Stimulated activated CD4-positive, alpha-beta T cell treated with anti-CD3 and anti-CD28 coated beads, Interleukin-12 subunit alpha, Interleukin-12 subunit beta, amount 100 ng/mL, for 48 hours (primary cell): Measurements from ENCODE around the gene MLX.

Experiments
- DNase-seq, 3 donors: peaks; one replicate each; pipeline ENCODE4 v3.0.0-alpha.2; 2020; ENCODE audit warnings: low read depth in 2 of 3, low spot score in 1 of 3

The MLX gene

GRCh38 chr17:42566883-42567573, at the start of gene MLX:
MLX (plus strand) TSS chr17:42567100; CDS start chr17:42567125, 25 bp downstream.
- DNase-seq: peak; percentile 85 to 88 (median 85)

DNA sequence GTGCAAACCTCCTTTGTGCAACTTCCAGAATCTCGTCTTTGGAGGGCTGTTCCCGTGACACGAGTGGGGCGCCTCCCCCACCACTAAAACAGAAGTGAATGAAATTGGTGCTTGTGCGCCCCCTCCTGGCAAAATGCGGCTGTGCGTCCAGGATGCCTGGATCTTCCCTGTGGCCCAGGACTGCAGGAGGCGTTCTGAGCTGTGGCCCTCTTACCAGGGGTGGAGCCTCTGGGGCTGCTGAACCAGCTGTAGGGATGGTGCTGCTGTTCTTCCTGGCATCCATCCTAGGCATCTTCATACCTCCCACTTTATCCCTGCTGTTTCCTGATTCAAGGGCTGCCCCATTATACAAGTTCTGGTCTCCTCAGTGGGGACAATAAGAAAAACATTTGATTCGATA, 49.4 kb upstream of the MLX start:
- peak; percentile 73 to 89 (median 76) for DNase-seq

- DNase-seq: no peak
Measured at GRCh38 chr17:42518046-42518754, 48.7 kb upstream of the MLX start.

DNA sequence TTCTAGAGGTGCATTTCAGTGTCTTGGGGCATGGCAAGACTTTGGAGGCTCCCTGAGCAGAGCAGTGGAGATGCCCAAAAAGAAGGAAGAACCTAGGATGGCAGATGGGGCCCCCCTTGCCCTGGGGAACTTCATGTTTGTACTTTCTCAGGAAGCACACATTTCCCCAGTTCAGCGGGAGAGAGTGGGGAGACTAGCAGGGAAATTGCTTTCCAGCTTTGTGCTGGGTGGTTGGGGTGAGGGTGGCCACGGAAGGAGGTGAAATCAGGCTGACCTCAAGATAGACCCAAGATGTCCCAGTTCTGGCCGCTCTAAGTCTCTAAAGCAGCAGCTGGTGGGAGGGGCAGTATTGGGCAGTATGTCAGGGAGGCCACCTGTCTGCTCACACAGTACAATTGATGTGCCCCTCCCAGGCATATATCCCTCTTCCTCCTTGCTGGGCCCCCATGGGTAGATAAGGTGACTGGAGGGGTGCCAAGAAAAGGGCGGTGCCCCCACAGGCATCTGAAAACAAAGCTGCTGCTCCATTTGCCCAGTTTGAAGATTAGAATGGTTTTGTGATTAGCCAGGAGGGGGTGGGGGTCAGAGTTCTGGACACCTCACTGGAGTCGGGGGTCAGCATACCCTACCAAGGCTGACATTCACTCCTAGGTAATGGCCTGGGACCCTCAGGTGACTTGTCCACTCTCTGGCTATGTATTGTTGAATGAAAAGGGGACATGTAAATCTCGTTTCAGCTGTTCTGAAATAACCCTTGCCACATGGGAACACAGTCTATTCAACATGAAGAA, 48.0 kb upstream of the MLX start:
- DNase-seq: no peak

- DNase-seq: no peak
Measured at GRCh38 chr17:42519546-42520491, 47.1 kb upstream of the MLX start.

DNA sequence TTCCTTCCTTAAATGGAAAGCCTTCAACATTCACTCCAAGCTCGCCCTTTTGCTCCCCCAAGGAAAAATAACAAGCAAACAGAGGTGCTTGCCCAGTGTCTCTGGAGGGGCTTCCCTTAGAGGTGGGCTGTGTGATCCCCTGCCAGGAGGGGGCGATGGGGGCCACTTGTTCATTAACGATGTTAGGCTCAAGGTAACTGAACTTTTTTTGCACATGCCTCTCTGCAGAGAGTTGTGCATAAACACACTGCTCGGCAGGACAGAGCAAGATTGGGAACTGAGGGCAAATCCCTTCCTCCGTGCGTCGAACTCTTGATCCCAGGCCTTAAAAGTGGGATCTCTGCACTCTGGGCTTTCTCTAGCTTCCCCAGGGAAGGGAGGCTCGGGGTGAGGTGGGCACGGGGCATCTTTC, 46.4 kb upstream of the MLX start:
- DNase-seq: no peak

DNA sequence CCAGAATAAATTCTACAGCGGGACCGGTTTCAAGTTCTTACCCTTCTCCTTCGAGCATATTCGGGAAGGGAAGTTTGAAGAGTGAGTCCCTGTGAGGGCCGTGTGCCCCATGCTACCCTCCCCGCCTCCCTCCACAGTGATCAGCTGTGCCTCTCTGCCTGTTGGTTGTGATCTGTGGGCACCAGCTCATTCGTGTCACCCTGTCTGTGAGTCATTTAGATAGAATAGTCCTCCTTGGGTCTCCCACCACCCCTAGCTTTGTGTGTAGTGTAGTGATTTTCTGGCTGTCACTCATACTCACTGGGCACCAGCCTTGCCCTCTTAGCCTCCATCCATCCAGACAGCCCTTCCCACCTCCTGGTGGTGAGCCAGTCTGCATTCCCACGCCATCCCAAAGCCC, 45.9 kb upstream of the MLX start:
- DNase-seq: no peak

DNA sequence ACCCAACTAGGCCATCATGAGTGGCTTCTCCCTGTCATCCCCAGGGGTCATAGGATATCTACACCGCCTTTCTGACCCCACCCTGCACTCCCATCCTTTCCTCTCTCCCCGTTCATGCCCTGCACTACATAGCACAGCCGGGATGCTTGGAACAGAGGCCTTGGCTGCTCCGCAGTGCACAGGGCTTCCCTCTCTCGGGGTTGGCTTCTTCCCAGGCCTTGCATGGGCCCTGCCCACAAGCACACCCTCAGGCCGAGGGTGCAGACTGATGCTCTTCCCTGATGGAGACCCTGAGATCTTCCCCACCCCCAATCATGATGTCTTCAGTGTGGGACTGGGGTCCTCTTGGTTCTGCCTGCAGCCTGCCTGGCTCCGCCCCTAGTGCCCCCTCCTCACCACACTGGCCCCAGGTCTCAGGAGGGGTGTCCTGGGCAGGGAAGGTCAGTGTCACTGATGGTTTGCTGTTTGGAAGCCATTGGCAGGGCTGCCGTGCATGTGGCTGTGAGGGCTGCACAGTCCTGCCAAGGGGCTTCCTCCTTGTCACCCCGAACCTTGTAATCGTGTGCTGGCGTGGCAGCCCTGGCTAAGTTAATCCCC, 45.1 kb upstream of the MLX start:
- no peak for DNase-seq

DNA sequence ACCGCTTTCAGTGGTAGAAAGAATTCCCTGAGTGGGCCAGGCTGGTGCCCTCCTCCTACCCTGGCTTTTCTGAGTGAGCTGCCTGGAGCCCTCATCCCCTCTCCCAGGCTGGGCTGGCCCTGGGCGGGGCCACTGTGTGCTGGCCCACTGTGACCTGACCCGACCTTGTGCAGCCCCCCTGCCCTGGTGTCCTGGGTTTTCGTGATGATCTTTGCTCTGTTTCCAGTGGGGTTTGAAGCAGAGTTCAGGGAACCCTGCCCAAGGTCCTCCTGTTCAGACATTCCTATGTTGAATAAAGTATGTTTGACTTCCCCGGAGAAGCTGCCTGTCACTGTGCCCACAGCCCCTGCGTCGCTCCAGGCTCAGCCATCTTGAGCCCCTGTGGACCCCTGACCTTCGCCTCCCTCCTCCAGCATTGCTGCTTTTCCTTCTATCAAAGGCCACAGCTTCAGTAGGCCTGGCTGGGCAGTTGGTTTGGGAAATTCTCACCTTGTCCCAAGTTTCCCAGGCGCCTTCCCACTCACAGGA, 44.6 kb upstream of the MLX start:
- DNase-seq: no peak

- DNase-seq: no peak
Measured at GRCh38 chr17:42522798-42523278, 44.1 kb upstream of the MLX start.

GRCh38 chr17:42525221-42525620, 41.7 kb upstream of the MLX start:
- DNase-seq: no peak

DNA sequence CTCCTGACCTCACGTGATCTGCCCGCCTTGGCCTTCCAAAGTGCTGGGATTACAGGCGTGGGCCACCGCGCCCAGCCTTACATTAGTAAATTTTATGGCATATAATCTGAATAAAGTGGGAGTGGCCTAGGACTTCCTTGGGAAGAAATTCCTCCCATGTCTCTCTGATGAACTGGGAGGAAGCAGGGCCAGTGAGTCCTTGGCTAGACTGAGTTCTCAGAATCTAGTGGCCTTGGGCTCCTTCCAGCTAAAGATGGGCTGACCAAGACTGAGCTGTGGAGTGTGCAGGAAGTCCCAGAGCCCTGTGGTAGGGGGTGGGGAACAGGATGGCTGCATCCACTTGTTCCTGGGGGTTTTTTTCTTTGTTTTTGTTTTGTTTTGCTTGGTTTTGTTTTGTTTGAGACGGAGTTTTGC, 40.9 kb upstream of the MLX start:
- DNase-seq: no peak

GRCh38 chr17:42527932-42528331, 39.0 kb upstream of the MLX start:
- DNase-seq: no peak

DNA sequence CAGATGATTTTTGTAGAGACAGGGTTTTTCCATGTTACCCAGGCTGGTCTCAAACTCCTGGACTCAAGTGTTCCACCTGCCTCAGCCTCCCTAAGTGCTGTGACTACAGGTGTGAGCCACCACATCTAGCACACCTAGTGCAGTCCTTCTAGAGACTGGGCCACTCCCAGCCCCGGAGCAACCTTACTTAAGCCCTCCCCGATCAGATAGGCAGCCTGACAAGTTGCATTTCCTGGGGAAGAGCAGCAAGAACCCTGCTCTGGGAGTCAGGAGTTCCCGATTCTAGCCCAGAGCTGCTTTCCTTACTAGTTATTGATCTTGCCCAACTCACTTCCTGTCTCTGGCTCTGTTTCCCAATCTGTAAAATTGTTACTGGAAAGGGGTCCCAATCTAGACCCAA, 37.8 kb upstream of the MLX start:
- no peak for DNase-seq

- no peak for DNase-seq
Measured at GRCh38 chr17:42530952-42531454, 35.9 kb upstream of the MLX start.

DNA sequence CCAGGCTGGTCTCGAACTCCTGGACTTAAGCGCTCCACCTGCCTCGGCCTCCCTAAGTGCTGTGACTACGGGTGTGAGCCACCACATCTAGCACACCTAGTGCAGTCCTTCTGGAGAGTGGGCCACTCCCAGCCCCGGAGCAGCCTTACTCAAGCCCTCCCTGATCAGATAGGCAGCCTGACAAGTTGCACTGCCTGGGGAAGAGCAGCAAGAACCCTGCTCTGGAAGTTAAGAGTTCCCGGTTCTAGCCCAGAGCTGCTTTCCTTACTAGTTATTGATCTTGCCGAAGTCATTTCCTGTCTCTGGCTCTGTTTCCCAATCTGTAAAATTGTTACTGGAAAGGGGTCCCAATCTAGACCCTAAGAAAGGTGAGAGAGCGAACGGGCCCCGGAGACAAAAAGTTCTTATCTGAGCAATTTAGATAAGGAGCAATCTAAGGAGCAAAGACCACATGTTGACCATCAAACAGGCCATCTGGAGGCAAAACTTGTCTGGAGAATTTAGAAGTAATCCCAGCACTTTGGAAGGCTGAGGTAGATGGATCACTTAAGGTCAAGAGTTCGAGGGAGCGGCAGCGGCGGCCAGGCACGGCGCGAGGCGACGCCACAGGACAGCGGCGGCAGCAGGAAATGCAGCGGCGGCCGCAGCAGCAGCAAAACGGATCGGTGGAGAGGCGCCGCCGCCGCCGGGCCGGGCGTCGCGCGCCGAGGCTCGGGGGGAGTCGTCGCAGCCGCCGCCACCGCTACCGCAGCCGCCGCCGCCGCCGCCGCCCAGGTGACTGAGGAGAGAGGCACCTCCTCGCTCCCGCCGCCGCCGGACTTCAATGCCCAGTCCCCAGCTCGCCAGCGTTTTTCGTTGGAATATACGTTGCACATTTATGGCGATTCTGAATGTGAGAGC, 35.2 kb upstream of the MLX start:
- DNase-seq: peak in 1 of 3 donors; percentile 42

DNA sequence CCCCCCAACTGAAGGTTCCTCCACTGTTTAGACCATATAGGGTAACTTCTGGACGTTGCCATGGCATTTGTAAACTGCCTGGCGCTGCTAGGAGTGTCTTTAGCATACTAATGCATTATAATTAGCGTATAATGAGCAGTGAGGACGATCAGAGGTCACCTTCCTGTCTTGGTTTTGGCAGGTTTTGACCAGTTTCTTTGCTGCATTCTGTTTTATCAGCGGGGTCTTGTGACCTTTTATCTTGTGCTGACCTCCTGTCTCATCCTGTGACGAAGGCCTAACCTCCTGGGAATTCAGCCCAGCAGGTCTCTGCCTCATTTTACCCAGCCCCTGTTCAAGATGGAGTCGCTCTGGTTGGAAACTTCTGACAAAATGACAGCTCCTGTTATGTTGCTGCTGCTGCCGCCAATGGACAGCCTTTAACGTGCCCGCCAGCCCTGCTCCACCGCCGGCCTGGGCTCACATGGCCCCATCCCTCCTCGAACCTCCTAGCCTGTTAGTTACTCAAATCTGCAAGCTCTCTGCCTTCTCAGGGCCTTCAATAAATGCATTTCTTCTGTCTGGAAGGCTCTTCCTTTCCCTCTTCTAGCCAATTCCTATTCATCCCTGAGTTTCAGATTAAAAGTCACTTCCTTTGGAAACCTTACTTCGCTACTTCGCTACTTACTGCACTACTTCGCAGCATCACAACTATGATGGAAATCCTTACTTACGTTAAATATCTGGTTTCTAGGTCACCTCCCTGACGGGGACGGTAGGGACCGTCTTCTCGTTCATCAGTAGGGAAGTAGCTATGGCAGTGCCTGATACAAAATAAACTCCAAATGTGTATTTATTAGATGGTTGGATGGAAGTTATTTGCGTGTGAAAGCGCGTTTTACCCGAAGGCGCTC, 31.5 kb upstream of the MLX start:
- DNase-seq: no peak

- peak; percentile 75 to 84 (median 80) for DNase-seq
Measured at GRCh38 chr17:42536048-42536371, 30.9 kb upstream of the MLX start, which contains the start of gene NAGLU. NAGLU (plus strand) TSS chr17:42536241; CDS start chr17:42536273, 32 bp downstream.
